CD14-positive monocyte (primary cell): ENCODE measurements around the gene GP1BA. TPM values are rescaled to one million over a fixed set of nuclear protein-coding genes. Genes with fewer than 3 reads are reported as not detected.

Source experiments
- DNase-seq, 3 donors: peaks; one replicate each; pipeline ENCODE4 v3.0.0-alpha.2; 2011 to 2022
- H2AFZ ChIP-seq: 2 replicates; pipeline ENCODE4 v1.6.0; 2012; ENCODE audit warnings: mild to moderate bottlenecking, low read depth, low read length, inconsistent platforms; ENCODE audit not compliant: insufficient read depth, poor library complexity, severe bottlenecking
- H3K27ac ChIP-seq, 2 donors: 1 replicate in 1 of 2; 2 replicates in 1 of 2; pipeline ENCODE4 v1.5.1; 2012 to 2013; ENCODE audit warnings: low read length in 2 of 2, control low read depth in 1 of 2, inconsistent platforms in 1 of 2, low read depth in 1 of 2, mild to moderate bottlenecking in 1 of 2
- H3K27me3 ChIP-seq, 2 donors: one replicate each; pipeline versions ENCODE4 v1.6.0 to v1.6.1; 2011 to 2013; ENCODE audit warnings: low read length in 2 of 2; ENCODE audit not compliant: control insufficient read depth in 2 of 2, insufficient read depth in 2 of 2
- H3K36me3 ChIP-seq, 2 donors: replicated peaks in 1 of 2; 1 replicate in 1 of 2; 2 replicates in 1 of 2; pipeline versions ENCODE4 v1.5.1 to v1.6.1; 2012 to 2013; ENCODE audit warnings: low read length in 2 of 2, control low read depth in 1 of 2, inconsistent platforms in 1 of 2, mild to moderate bottlenecking in 1 of 2; ENCODE audit not compliant: insufficient read depth in 2 of 2, control insufficient read depth in 1 of 2
- H3K4me1 ChIP-seq, 2 donors: 1 replicate in 1 of 2; 2 replicates in 1 of 2; pipeline versions ENCODE4 v1.5.1 to v1.6.1; 2012 to 2013; ENCODE audit warnings: low read length in 2 of 2, control low read depth in 1 of 2, inconsistent platforms in 1 of 2, mild to moderate bottlenecking in 1 of 2, moderate library complexity in 1 of 2; ENCODE audit not compliant: insufficient read depth in 2 of 2, control insufficient read depth in 1 of 2
- H3K4me2 ChIP-seq: replicated peaks from 2 replicates; pipeline ENCODE3; 2012; ENCODE audit warnings: low read length, moderate library complexity, mild to moderate bottlenecking; ENCODE audit not compliant: poor library complexity, severe bottlenecking; ENCODE audit errors: extremely low read depth
- H3K4me3 ChIP-seq, 3 experiments: fragments of 200-600 bp in 1 of 3; sonication (generic) in 1 of 3; replicated peaks in 1 of 3; 1 replicate in 2 of 3; 2 replicates in 1 of 3; pipeline ENCODE4 v1.5.1; 2011 to 2013; ENCODE audit warnings: low read length in 3 of 3, mild to moderate bottlenecking in 3 of 3, control low read depth in 2 of 3, low read depth in 2 of 3, inconsistent platforms in 1 of 3, moderate library complexity in 1 of 3
- H3K79me2 ChIP-seq: 2 replicates; pipeline ENCODE4 v1.6.0; 2012; ENCODE audit warnings: mild to moderate bottlenecking, control low read depth, inconsistent platforms, low read length, moderate library complexity; ENCODE audit not compliant: insufficient read depth
- H3K9ac ChIP-seq: 2 replicates; pipeline ENCODE4 v1.6.0; 2017; ENCODE audit warnings: low read length, mild to moderate bottlenecking; ENCODE audit not compliant: insufficient read depth, poor library complexity, severe bottlenecking
- H3K9me3 ChIP-seq, 2 donors: replicated peaks in 1 of 2; 1 replicate in 1 of 2; 2 replicates in 1 of 2; pipeline versions ENCODE4 v1.5.1 to v1.6.1; 2012 to 2013; ENCODE audit warnings: low read length in 2 of 2, control low read depth in 1 of 2; ENCODE audit not compliant: control insufficient read depth in 1 of 2, insufficient read depth in 1 of 2
- H4K20me1 ChIP-seq: 2 replicates; pipeline ENCODE4 v1.6.0; 2012; ENCODE audit warnings: mild to moderate bottlenecking, low read length, control low read depth, moderate library complexity; ENCODE audit not compliant: insufficient read depth
- H3K27ac Mint-ChIP-seq, 7 donors: one replicate each; pipeline ENCODE4 v1.8.0; 2020; ENCODE audit warnings: mild to moderate bottlenecking in 7 of 7, mixed read lengths in 7 of 7, moderate library complexity in 6 of 7, inconsistent platforms in 2 of 7
- H3K27me3 Mint-ChIP-seq, 3 donors: one replicate each; pipeline ENCODE4 v1.8.0; 2021 to 2022; ENCODE audit warnings: low read depth in 3 of 3, mild to moderate bottlenecking in 3 of 3, mixed read lengths in 3 of 3, moderate library complexity in 3 of 3, inconsistent platforms in 1 of 3
- H3K36me3 Mint-ChIP-seq, 2 donors: one replicate each; pipeline ENCODE4 v1.8.0; 2020; ENCODE audit warnings: mixed read lengths in 2 of 2, inconsistent platforms in 1 of 2, mild to moderate bottlenecking in 1 of 2
- H3K4me1 Mint-ChIP-seq: one replicate; pipeline ENCODE4 v1.8.0; 2020; ENCODE audit warnings: mild to moderate bottlenecking, mixed read lengths
- H3K4me3 Mint-ChIP-seq, 2 donors: one replicate each; pipeline ENCODE4 v1.8.0; 2020; ENCODE audit warnings: mild to moderate bottlenecking in 2 of 2, mixed read lengths in 2 of 2, moderate library complexity in 1 of 2
- H3K9me3 Mint-ChIP-seq, 7 donors: one replicate each; pipeline ENCODE4 v1.8.0; 2020 to 2022; ENCODE audit warnings: mixed read lengths in 7 of 7, mild to moderate bottlenecking in 6 of 7, moderate library complexity in 6 of 7, inconsistent platforms in 2 of 7
- CTCF ChIP-seq: fragments of 200-600 bp; IDR thresholded peaks from one replicate; pipeline ENCODE4 v1.8.0; 2022; ENCODE audit warnings: antibody characterized with exemption, mild to moderate bottlenecking
- WGBS: methylation state at CpG from one replicate; pipeline ENCODE4 v1.1.5; 2013; ENCODE audit warnings: missing lambda C conversion rate; ENCODE audit not compliant: insufficient coverage; 5-methylcytosine and 5-hydroxymethylcytosine counted together
- intact Hi-C, 2 donors: fragments of 100-400 bp; cut with micrococcal nuclease; formaldehyde crosslinking; loops; one replicate each; pipeline versions ENCODE4 v1.15.0 to v1.15.1; 2023
- polyA plus RNA-seq, 3 donors: library from polyadenylated mRNA; depleted of rRNA in 1 of 3; unstranded in 2 of 3; stranded (reverse) in 1 of 3; fragments of 300-500 nt in 2 of 3; fragments of >200 nt in 1 of 3; fragmentation: Illumina TruSeq in 2 of 3; gene quantifications; 1 replicate in 2 of 3; 2 replicates in 1 of 3; pipeline ENCODE4 v1.2.3, GENCODE V29; 2012 to 2021

The GP1BA gene
- polyA plus RNA-seq, 3 donors, result 0.24 to 0.29 TPM; not detected in 1

- Histone ChIP-seq H3K9ac (peak overlapping the region; percentile 89), H3K4me2 (peak overlapping the region; percentile 89), H3K4me3 (peak overlapping the region; percentile 76 to 94 (median 78)), H3K27me3 (no peaks in the 10 kb centered on the region), H2AFZ (no peak overlapping the region), H3K27ac (peak overlapping the region in 1 of 2 donors; percentile 94), H3K4me1 (peaks cover 68 to 74% of the 10 kb centered on the region in 2 donors), H3K36me3 (peaks cover 46 to 60% of the 10 kb centered on the region in 2 donors), H3K9me3 (no peaks in the 10 kb centered on the region), H4K20me1 (peaks cover 73% of the 10 kb centered on the region), H3K79me2 (peaks cover 84% of the 10 kb centered on the region)
- H3K27me3 Mint-ChIP-seq, result peaks cover 0 to 4% (median 0%) of the 10 kb centered on the region in 3 donors
- peak overlapping the region; percentile 90 to 96 for H3K4me3 Mint-ChIP-seq
- DNase-seq, result no peak
- H3K27ac Mint-ChIP-seq, result peak overlapping the region; percentile 95 to 98 (median 97)
- H3K9me3 Mint-ChIP-seq, result no peaks in the 10 kb centered on the region
- peaks cover 60 to 66% of the 10 kb centered on the region in 2 donors for H3K36me3 Mint-ChIP-seq
- H3K4me1 Mint-ChIP-seq, result peaks cover 71% of the 10 kb centered on the region
- intact Hi-C loops, result loop anchor here in 1 of 2 donors (2.0 kb wide), 1 partner anchor 26 kb away; the partner anchor contains the start of gene SPAG7
- WGBS, result 39% methylated on average over 3 of the region's 4 CpGs
- TF ChIP-seq CTCF, result no peak
Measured at GRCh38 chr17:4941319-4941610, 9.2 kb downstream of the GP1BA start.

GRCh38 chr17:4942760-4943508 lies 10.9 kb downstream of the GP1BA start:
- H3K4me1 ChIP-seq, result peaks cover 74 to 82% of the 10 kb centered on the region in 2 donors
- peaks cover 52 to 59% of the 10 kb centered on the region in 2 donors for H3K36me3 Mint-ChIP-seq
- H3K36me3 ChIP-seq, result peaks cover 37 to 49% of the 10 kb centered on the region in 2 donors
- no peak overlapping the region for H3K4me3 Mint-ChIP-seq
- H3K9ac ChIP-seq, result no peak overlapping the region
- peak overlapping the region; percentile 85 to 94 for H3K27ac ChIP-seq
- H2AFZ ChIP-seq, result no peak overlapping the region
- peaks cover 0 to 5% (median 0%) of the 10 kb centered on the region in 3 donors for H3K27me3 Mint-ChIP-seq
- peaks cover 94% of the 10 kb centered on the region for H3K79me2 ChIP-seq
- peaks cover 74% of the 10 kb centered on the region for H3K4me1 Mint-ChIP-seq
- peak overlapping the region; percentile 63 to 99 (median 97) for H3K27ac Mint-ChIP-seq
- peak overlapping the region; percentile 98 for H3K4me2 ChIP-seq
- no peaks in the 10 kb centered on the region for H3K9me3 ChIP-seq
- DNase-seq, result no peak
- TF ChIP-seq CTCF, result no peak
- intact Hi-C loops, result no loop called here
- no peaks in the 10 kb centered on the region for H3K9me3 Mint-ChIP-seq
- peaks cover 77% of the 10 kb centered on the region for H4K20me1 ChIP-seq
- H3K4me3 ChIP-seq, result peak overlapping the region in 1 of 3 experiments; percentile 94
- H3K27me3 ChIP-seq, result no peaks in the 10 kb centered on the region
- WGBS, result 97% methylated on average over 3 of the region's 13 CpGs
